Measurements from ENCODE around the gene ZNF695. TPM values are rescaled to one million over a fixed set of nuclear protein-coding genes. Genes with fewer than 3 reads are reported as not detected.

Gene ZNF695
- total and polyA plus RNA-seq, 2 donors (not counting 3 experiments of a cell fraction or from before 2014, with no cell fraction given), result 2.0 to 5.5 TPM

DNA sequence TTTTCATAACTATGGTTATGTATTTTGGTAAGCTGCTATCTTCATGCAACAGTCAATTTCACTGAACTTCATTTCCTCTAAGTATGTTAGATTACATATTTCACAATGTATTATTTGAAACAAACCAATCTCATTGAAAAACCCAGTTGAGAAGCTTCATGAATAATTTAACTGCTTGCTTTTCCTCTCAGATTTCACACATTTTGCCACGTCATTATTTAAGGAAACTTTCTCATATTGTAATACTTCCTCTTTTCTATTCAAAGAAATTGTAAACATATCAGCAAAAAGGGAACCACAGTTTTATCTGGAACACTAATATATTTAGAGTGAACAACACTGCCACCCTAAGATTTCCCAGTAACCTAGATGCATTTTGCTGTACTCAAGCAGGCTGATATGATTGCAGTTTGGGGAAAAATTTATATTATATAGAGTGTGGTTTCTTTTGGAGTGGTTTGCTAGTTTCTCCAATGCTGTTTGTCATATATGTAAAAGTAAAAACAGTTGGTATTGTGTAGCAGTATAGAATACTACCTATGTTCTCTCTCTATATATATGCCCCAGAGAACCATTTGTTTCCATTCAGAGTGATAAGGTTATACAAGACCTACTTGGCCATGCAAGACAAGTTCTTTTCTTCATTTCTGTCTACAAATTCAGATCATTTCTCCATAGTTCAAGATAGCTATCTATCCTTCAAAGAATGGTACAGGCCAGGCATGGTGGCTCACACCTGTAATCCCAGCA lies 47.7 kb downstream of the ZNF695 start:
- no peaks in the 10 kb centered on the region for H3K9me3 ChIP-seq (replicated peaks; ENCODE audit: control insufficient read depth, insufficient read depth, low read length)
- no peaks in the 10 kb centered on the region for H3K9me1 ChIP-seq (replicated peaks; ENCODE audit: control insufficient read depth, extremely low read depth, insufficient read depth, low read length)
- DNase-seq (ENCODE audit: low read depth, low spot score), result peak; percentile 75
- H3K4me1 ChIP-seq (ENCODE audit: control insufficient read depth, extremely low read depth, insufficient read depth, low read length), result peaks cover 7% of the 10 kb centered on the region
- H3K4me2 ChIP-seq (ENCODE audit: insufficient read depth, low read length), result peak overlapping the region; percentile 65
- peak; percentile 76 for FAIRE-seq
- H3K79me2 ChIP-seq (ENCODE audit: control insufficient read depth, insufficient read depth, low read length), result no peaks in the 10 kb centered on the region
- CTCF ChIA-PET, result interaction anchor here (0.6 to 2.4 kb wide), 15 partner anchors 10 to 90 kb away, joined by 3 to 16 read pairs (median 4); no protein-coding TSS in a partner anchor
- no peaks in the 10 kb centered on the region for H3K36me3 ChIP-seq (ENCODE audit: control insufficient read depth in 2 of 2, extremely low read depth in 1 of 2, insufficient read depth in 2 of 2, low read length in 2 of 2)
- H3K9ac ChIP-seq (replicated peaks; ENCODE audit: extremely low read depth, insufficient read depth, low read length), result no peak overlapping the region
- TF ChIP-seq GATA2 (IDR thresholded peaks at IDR 0.05; ENCODE audit: insufficient read depth, insufficient read length, low read depth, low read length) (no peak), POLR2AphosphoS5 (IDR thresholded peaks at IDR 0.05; ENCODE audit: insufficient read depth, low read depth, low read length) (no peak), MYC (IDR thresholded peaks at IDR 0.05; ENCODE audit: low read depth, low read length) (no peak), JUN (IDR thresholded peaks at IDR 0.05; ENCODE audit: borderline replicate concordance, insufficient read depth, insufficient read length, low read depth) (no peak), FOS (IDR thresholded peaks at IDR 0.05; ENCODE audit: borderline replicate concordance, insufficient read depth, low read length) (no peak), POLR2A (IDR thresholded peaks at IDR 0.05; ENCODE audit: low read depth, low read length) (no peak), EZH2 (IDR thresholded peaks at IDR 0.05; ENCODE audit: borderline replicate concordance, low read depth, low read length, severe bottlenecking) (no peak)
- TF ChIP-seq, protein P1, sequence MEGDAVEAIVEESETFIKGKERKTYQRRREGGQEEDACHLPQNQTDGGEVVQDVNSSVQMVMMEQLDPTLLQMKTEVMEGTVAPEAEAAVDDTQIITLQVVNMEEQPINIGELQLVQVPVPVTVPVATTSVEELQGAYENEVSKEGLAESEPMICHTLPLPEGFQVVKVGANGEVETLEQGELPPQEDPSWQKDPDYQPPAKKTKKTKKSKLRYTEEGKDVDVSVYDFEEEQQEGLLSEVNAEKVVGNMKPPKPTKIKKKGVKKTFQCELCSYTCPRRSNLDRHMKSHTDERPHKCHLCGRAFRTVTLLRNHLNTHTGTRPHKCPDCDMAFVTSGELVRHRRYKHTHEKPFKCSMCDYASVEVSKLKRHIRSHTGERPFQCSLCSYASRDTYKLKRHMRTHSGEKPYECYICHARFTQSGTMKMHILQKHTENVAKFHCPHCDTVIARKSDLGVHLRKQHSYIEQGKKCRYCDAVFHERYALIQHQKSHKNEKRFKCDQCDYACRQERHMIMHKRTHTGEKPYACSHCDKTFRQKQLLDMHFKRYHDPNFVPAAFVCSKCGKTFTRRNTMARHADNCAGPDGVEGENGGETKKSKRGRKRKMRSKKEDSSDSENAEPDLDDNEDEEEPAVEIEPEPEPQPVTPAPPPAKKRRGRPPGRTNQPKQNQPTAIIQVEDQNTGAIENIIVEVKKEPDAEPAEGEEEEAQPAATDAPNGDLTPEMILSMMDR (IDR thresholded peaks at IDR 0.05; ENCODE audit: extremely low read depth in 1 of 2, insufficient read depth in 1 of 2, low read depth in 1 of 2, low read length in 2 of 2), result no peak
- TF ChIP-seq, protein P2, sequence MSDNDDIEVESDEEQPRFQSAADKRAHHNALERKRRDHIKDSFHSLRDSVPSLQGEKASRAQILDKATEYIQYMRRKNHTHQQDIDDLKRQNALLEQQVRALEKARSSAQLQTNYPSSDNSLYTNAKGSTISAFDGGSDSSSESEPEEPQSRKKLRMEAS (IDR thresholded peaks at IDR 0.05; ENCODE audit: insufficient read depth, insufficient read length), result no peak
- H3K27ac ChIP-seq (ENCODE audit: insufficient read depth, low read depth, low read length), result peak overlapping the region; percentile 52
- peak overlapping the region in 1 of 3 experiments; percentile 18 for H3K4me3 ChIP-seq (replicated peaks in 1 of 3; ENCODE audit: insufficient read depth in 1 of 3, low read depth in 1 of 3, low read length in 3 of 3)
- H2AFZ ChIP-seq (ENCODE audit: low read depth, low read length), result peak overlapping the region; percentile 82
- intact Hi-C loops (cut with micrococcal nuclease) (loop anchor here (1.0 kb wide), 2 partner anchors 13 to 53 kb away; no protein-coding TSS in a partner anchor), dilution Hi-C loops (cut with MboI; ENCODE audit: extremely low pct_ligation_motif_present, low sequenced_read_pairs) (no loop called here)
- no TSS peak for BruUV-seq (replicated peaks)
- POLR2A ChIA-PET, result interaction anchor here (1.0 kb wide), 1 partner anchor 28 kb away, joined by 3 read pairs; no protein-coding TSS in a partner anchor
- H3K27me3 ChIP-seq (ENCODE audit: control insufficient read depth in 2 of 2, insufficient read depth in 2 of 2, low read length in 2 of 2), result no peaks in the 10 kb centered on the region
- H4K20me1 ChIP-seq (replicated peaks; ENCODE audit: control insufficient read depth, extremely low read depth, insufficient read depth, low read length), result no peaks in the 10 kb centered on the region

Data from endothelial cell of umbilical vein (primary cell).